SU-DHL-6 (cell line): Measurements from ENCODE around the gene DPH1.

Source experiments
- H2AFZ ChIP-seq: fragments of 200-600 bp; sonication (generic); 2 replicates; pipeline ENCODE4 v1.6.1; 2014; ENCODE audit warnings: low read depth, mild to moderate bottlenecking, moderate library complexity, mixed read lengths, antibody characterized with exemption, low read length; ENCODE audit not compliant: severe bottlenecking
- H3F3A ChIP-seq: fragments of 200-600 bp; shearing (Covaris generic); 2 replicates; pipeline ENCODE4 v1.6.0; 2016; ENCODE audit warnings: antibody characterized with exemption, mild to moderate bottlenecking; ENCODE audit not compliant: insufficient read depth
- H3K27ac ChIP-seq: fragments of 200-600 bp; sonication (generic); 2 replicates; pipeline ENCODE4 v1.5.1; 2016; ENCODE audit warnings: low read depth, mild to moderate bottlenecking, low read length, moderate library complexity, mixed read lengths
- H3K27me3 ChIP-seq: fragments of 200-600 bp; sonication (generic), shearing (Covaris generic); 2 replicates; pipeline ENCODE4 v1.6.0; 2014; ENCODE audit warnings: mild to moderate bottlenecking, low read length
- H3K36me3 ChIP-seq: fragments of 200-600 bp; sonication (generic); 2 replicates; pipeline ENCODE4 v1.6.1; 2014; ENCODE audit warnings: mild to moderate bottlenecking, low read length, mixed read lengths
- H3K4me2 ChIP-seq: fragments of 300-600, 200-600 bp; shearing (Covaris generic), sonication (generic); 2 replicates; pipeline ENCODE4 v1.6.0; 2014; ENCODE audit warnings: low read length, low read depth, mild to moderate bottlenecking; ENCODE audit not compliant: poor library complexity, severe bottlenecking
- H3K4me3 ChIP-seq: fragments of 200-600 bp; sonication (generic); 2 replicates; pipeline ENCODE4 v1.5.1; 2014; ENCODE audit warnings: antibody characterized with exemption, low read length, mild to moderate bottlenecking, mixed read lengths; ENCODE audit not compliant: insufficient read depth, poor library complexity, severe bottlenecking
- H3K79me2 ChIP-seq: fragments of 200-600 bp; sonication (generic); 2 replicates; pipeline ENCODE4 v1.6.1; 2014; ENCODE audit warnings: mild to moderate bottlenecking, low read length, moderate library complexity; ENCODE audit not compliant: insufficient read depth
- H3K9ac ChIP-seq: fragments of 200-600 bp; sonication (generic); 2 replicates; pipeline ENCODE4 v1.7.0; 2014; ENCODE audit warnings: mild to moderate bottlenecking, low read length
- H3K9me2 ChIP-seq: fragments of 200-600 bp; sonication (generic); replicated peaks from 2 replicates; pipeline ENCODE4 v1.6.1; 2014; ENCODE audit warnings: low read length; ENCODE audit not compliant: insufficient read depth
- H3K9me3 ChIP-seq: fragments of 200-600 bp; sonication (generic); 2 replicates; pipeline ENCODE4 v1.6.1; 2014; ENCODE audit warnings: low read length, mixed read lengths; ENCODE audit not compliant: insufficient read depth
- H4K20me1 ChIP-seq: fragments of 200-600 bp; sonication (generic); 2 replicates; pipeline ENCODE4 v1.6.1; 2014; ENCODE audit warnings: low read depth, mild to moderate bottlenecking, antibody characterized with exemption, low read length, moderate library complexity, mixed read lengths
- CTCF ChIP-seq: fragments of 200-600 bp; sonication (generic); IDR thresholded peaks from one replicate; pipeline ENCODE4 v1.5.1; 2017; ENCODE audit warnings: antibody characterized with exemption, mild to moderate bottlenecking, low read length, moderate library complexity; ENCODE audit not compliant: insufficient read depth, poor library complexity, severe bottlenecking
- EZH2phosphoT487 ChIP-seq: fragments of 200-600 bp; sonication (generic), shearing (Covaris generic); conservative IDR thresholded peaks from 2 replicates; pipeline ENCODE4 v1.6.1; 2018; ENCODE audit warnings: mild to moderate bottlenecking, antibody characterized with exemption, low read length, moderate library complexity, mixed read lengths

DPH1 gene

GRCh38 chr17:2081564-2081963 is 51.6 kb downstream of the DPH1 start:
- H3K4me2 ChIP-seq = no peak overlapping the region
- no peaks in the 10 kb centered on the region for H3K9me3 ChIP-seq
- no peak overlapping the region for H2AFZ ChIP-seq
- TF ChIP-seq EZH2phosphoT487 (no peak), CTCF (no peak)
- no peak overlapping the region for H3K27ac ChIP-seq
- no peaks in the 10 kb centered on the region for H3K36me3 ChIP-seq
- H3K27me3 ChIP-seq = no peaks in the 10 kb centered on the region
- H3K79me2 ChIP-seq = no peaks in the 10 kb centered on the region
- no peaks in the 10 kb centered on the region for H3F3A ChIP-seq
- H3K9me2 ChIP-seq = no peaks in the 10 kb centered on the region
- no peak overlapping the region for H3K4me3 ChIP-seq
- no peak overlapping the region for H3K9ac ChIP-seq
- H4K20me1 ChIP-seq = no peaks in the 10 kb centered on the region

- H3K4me3 ChIP-seq = no peak overlapping the region
- no peaks in the 10 kb centered on the region for H3K79me2 ChIP-seq
- no peak overlapping the region for H2AFZ ChIP-seq
- H3K9me3 ChIP-seq = no peaks in the 10 kb centered on the region
- no peaks in the 10 kb centered on the region for H3K36me3 ChIP-seq
- no peaks in the 10 kb centered on the region for H3K9me2 ChIP-seq
- no peaks in the 10 kb centered on the region for H3K27me3 ChIP-seq
- TF ChIP-seq CTCF (no peak), EZH2phosphoT487 (no peak)
- H4K20me1 ChIP-seq = no peaks in the 10 kb centered on the region
- H3F3A ChIP-seq = no peaks in the 10 kb centered on the region
- H3K4me2 ChIP-seq = no peak overlapping the region
- H3K9ac ChIP-seq = no peak overlapping the region
- no peak overlapping the region for H3K27ac ChIP-seq
Observed at GRCh38 chr17:2082003-2082781, 52.2 kb downstream of the DPH1 start.

- H3K4me2 ChIP-seq = no peak overlapping the region
- H3K9ac ChIP-seq = no peak overlapping the region
Observed at GRCh38 chr17:2083613-2084035, 53.7 kb downstream of the DPH1 start.

More at GRCh38 chr17:2083613-2084035, 53.7 kb downstream of the DPH1 start:
- no peak overlapping the region for H2AFZ ChIP-seq
- no peaks in the 10 kb centered on the region for H4K20me1 ChIP-seq
- H3K9me2 ChIP-seq = no peaks in the 10 kb centered on the region
- no peak overlapping the region for H3K27ac ChIP-seq
- TF ChIP-seq EZH2phosphoT487 (no peak), CTCF (no peak)
- H3K79me2 ChIP-seq = no peaks in the 10 kb centered on the region
- no peak overlapping the region for H3K4me3 ChIP-seq
- H3K36me3 ChIP-seq = no peaks in the 10 kb centered on the region
- H3K9me3 ChIP-seq = no peaks in the 10 kb centered on the region
- H3F3A ChIP-seq = no peaks in the 10 kb centered on the region
- H3K27me3 ChIP-seq = no peaks in the 10 kb centered on the region
